SKM-1 treated with dmso at 0.1 percent for 144 hours (cell line): ENCODE results near the gene HOXD4.

Source experiments
- DNase-seq: peaks from one replicate; lab custom pipeline; 2025; ENCODE audit not compliant: unreplicated experiment; lab: John Stamatoyannopoulos, UW

HOXD4 gene

GRCh38 chr2:176187899-176188773 lies 36.8 kb downstream of the HOXD4 start, which contains the start of gene HOXD1:
Gene HOXD1, plus strand, starts transcription at chr2:176188668. Its CDS starts 134 bp downstream, at chr2:176188802.
- no peak for DNase-seq

DNA sequence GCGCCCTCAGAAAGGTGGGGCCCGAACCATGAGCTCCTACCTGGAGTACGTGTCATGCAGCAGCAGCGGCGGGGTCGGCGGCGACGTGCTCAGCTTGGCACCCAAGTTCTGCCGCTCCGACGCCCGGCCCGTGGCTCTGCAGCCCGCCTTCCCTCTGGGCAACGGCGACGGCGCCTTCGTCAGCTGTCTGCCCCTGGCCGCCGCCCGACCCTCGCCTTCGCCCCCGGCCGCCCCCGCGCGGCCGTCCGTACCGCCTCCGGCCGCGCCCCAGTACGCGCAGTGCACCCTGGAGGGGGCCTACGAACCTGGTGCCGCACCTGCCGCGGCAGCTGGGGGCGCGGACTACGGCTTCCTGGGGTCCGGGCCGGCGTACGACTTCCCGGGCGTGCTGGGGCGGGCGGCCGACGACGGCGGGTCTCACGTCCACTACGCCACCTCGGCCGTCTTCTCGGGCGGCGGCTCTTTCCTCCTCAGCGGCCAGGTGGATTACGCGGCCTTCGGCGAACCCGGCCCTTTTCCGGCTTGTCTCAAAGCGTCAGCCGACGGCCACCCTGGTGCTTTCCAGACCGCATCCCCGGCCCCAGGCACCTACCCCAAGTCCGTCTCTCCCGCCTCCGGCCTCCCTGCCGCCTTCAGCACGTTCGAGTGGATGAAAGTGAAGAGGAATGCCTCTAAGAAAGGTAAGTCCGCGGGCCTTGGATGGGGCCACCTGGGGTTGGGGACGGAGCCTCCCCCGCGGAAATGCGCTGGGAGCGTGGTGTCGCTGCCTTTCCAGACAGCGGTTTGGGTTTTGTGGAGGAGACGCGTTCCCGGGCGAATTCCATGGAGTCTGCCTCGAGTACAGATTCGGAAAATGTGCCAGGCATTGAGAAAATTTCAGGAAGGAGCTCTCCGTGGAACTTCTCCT lies 37.7 kb downstream of the HOXD4 start:
- no peak for DNase-seq

- no peak for DNase-seq
Observed at GRCh38 chr2:176189681-176190641, 38.6 kb downstream of the HOXD4 start.

GRCh38 chr2:176192351-176192750 lies 41.0 kb downstream of the HOXD4 start:
- no peak for DNase-seq

DNA sequence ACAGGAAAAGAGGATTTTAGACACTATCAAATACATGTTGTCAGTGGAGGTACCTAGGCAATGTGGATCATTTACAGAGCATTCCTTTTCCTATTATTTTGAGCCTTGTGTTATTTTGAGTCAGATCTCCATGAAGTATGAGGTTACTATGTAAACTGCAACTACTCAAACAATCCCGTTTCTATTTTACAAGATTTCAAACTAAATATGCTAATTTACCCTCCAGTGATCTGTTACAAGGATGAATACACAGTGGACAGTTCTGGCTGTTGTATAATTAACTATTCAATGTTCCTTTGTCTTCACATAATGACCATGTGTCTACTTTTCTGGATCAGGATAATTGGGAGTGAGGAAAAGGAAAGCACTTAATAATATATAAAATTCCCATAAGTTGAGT lies 41.7 kb downstream of the HOXD4 start:
- no peak for DNase-seq

- no peak for DNase-seq
Observed at GRCh38 chr2:176199902-176200301, 48.6 kb downstream of the HOXD4 start.

- no peak for DNase-seq
Observed at GRCh38 chr2:176200971-176201370, 49.6 kb downstream of the HOXD4 start.

- DNase-seq, result no peak
Observed at GRCh38 chr2:176202491-176202890, 51.1 kb downstream of the HOXD4 start.
